Esophagus muscularis mucosa (tissue), 4 donors: ENCODE data around the gene BPIFB2. TPM values are rescaled to one million over a fixed set of nuclear protein-coding genes. Genes with fewer than 3 reads are reported as not detected.

ENCODE experiments used
- DNase-seq: peaks from one replicate; pipeline ENCODE4 v3.0.0-alpha.2; 2017; ENCODE audit errors: extremely low spot score
- H3K27ac ChIP-seq, 4 donors: fragments of 200-600 bp; sonication (generic); replicated peaks in 1 of 4; 1 replicate in 3 of 4; 2 replicates in 1 of 4; pipeline ENCODE4 v1.5.1; 2016 to 2019; ENCODE audit warnings: mild to moderate bottlenecking in 1 of 4
- H3K27me3 ChIP-seq, 4 donors: fragments of 200-600 bp; sonication (generic); one replicate each; pipeline versions ENCODE4 v1.5.1 to v1.6.0; 2016 to 2019
- H3K36me3 ChIP-seq, 4 donors: fragments of 200-600 bp; sonication (generic); one replicate each; pipeline ENCODE4 v1.5.1; 2016 to 2019
- H3K4me1 ChIP-seq, 4 donors: fragments of 200-600 bp; sonication (generic); one replicate each; pipeline ENCODE4 v1.5.1; 2016 to 2019
- H3K4me3 ChIP-seq, 4 donors: fragments of 200-600 bp; sonication (generic); 1 replicate in 2 of 4; 2 replicates in 2 of 4; pipeline ENCODE4 v1.5.1; 2016 to 2019; ENCODE audit warnings: mild to moderate bottlenecking in 4 of 4, moderate library complexity in 1 of 4
- H3K9me3 ChIP-seq, 4 donors: fragments of 200-600 bp; sonication (generic); 1 replicate in 3 of 4; 2 replicates in 1 of 4; pipeline ENCODE4 v1.5.1; 2016 to 2019
- EP300 ChIP-seq: sonication (generic); formaldehyde crosslinking; IDR thresholded peaks from one replicate; pipeline ENCODE4 v1.6.1; 2017; ENCODE audit warnings: antibody characterized with exemption
- POLR2A ChIP-seq: fragments of 450-650 bp; IDR thresholded peaks from one replicate; pipeline ENCODE4 v1.6.1; 2017; ENCODE audit warnings: antibody characterized with exemption, moderate library complexity, mild to moderate bottlenecking, low read depth
- POLR2AphosphoS5 ChIP-seq, 2 donors: sonication (generic); formaldehyde crosslinking; IDR thresholded peaks; one replicate each; pipeline ENCODE4 v1.6.1; 2017; ENCODE audit warnings: antibody characterized with exemption in 2 of 2
- WGBS: methylation state at CpG from one replicate; pipeline ENCODE4 v1.1.5; 2018; 5-methylcytosine and 5-hydroxymethylcytosine counted together
- intact Hi-C: fragments of 100-400 bp; cut with DNase I; formaldehyde crosslinking; loops from one replicate; pipeline ENCODE4 v1.15.1; 2023
- total RNA-seq, 4 donors: library from RNA; depleted of rRNA; stranded (reverse); fragments of >200 nt; gene quantifications; one replicate each; pipeline versions ENCODE4 v1.1.0 to v1.2.1, GENCODE V29; 2016
- TF ChIP-seq, protein P1 (sequence below), 3 experiments: fragments of 200-600 bp in 2 of 3; fragments of 450-650 bp in 1 of 3; sonication (generic) in 2 of 3; IDR thresholded peaks; one replicate each; pipeline ENCODE4 v1.5.1; 2017 to 2019; ENCODE audit warnings: antibody characterized with exemption in 3 of 3, mild to moderate bottlenecking in 2 of 3, moderate library complexity in 1 of 3

The BPIFB2 gene
- total RNA-seq, 4 donors from 2014 or later: not detected

DNA sequence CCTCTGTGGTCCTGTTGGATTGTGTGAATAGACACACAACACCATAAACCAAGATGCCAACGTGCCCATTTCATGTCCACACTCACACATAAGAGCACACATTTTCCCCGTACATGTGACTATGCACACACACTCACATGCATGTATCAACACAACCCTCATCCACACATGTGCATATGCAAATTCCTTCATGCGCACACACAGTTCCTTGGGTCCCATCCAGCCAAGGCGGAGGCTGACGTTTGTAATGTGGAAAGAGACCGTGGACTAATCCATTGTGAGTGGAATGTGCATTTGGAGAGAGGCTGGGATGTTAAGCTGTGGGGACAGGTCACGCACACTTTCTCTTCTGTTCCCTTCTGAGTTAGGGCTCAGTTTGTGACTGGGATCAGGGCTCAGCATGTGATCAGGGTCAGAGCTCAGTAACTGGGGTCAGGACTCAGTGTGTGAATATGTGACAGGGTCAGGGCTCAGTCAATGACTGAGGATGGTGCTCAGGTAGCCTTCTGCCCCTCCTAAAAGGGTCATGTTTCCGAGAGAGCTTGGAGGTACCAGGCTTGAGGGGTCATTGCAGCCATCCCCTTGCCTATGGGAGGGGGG is 628 bp upstream of the BPIFB2 start:
- Histone ChIP-seq H3K4me3 (no peak overlapping the region), H3K27ac (no peak overlapping the region), H3K36me3 (no peaks in the 10 kb centered on the region), H3K27me3 (peaks cover 0 to 13% (median 0%) of the 10 kb centered on the region in 4 donors), H3K4me1 (no peaks in the 10 kb centered on the region), H3K9me3 (peaks cover 0 to 9% (median 6%) of the 10 kb centered on the region in 4 donors)
- TF ChIP-seq POLR2A (no peak), EP300 (no peak), POLR2AphosphoS5 (IDR thresholded peaks at IDR 0.05) (no peak)
- TF ChIP-seq, protein P1, sequence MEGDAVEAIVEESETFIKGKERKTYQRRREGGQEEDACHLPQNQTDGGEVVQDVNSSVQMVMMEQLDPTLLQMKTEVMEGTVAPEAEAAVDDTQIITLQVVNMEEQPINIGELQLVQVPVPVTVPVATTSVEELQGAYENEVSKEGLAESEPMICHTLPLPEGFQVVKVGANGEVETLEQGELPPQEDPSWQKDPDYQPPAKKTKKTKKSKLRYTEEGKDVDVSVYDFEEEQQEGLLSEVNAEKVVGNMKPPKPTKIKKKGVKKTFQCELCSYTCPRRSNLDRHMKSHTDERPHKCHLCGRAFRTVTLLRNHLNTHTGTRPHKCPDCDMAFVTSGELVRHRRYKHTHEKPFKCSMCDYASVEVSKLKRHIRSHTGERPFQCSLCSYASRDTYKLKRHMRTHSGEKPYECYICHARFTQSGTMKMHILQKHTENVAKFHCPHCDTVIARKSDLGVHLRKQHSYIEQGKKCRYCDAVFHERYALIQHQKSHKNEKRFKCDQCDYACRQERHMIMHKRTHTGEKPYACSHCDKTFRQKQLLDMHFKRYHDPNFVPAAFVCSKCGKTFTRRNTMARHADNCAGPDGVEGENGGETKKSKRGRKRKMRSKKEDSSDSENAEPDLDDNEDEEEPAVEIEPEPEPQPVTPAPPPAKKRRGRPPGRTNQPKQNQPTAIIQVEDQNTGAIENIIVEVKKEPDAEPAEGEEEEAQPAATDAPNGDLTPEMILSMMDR (IDR thresholded peaks at IDR 0.05): no peak
- no peak for DNase-seq
- 85% methylated on average over 8 of the region's 8 CpGs for WGBS
- intact Hi-C loops: no loop called here

DNA sequence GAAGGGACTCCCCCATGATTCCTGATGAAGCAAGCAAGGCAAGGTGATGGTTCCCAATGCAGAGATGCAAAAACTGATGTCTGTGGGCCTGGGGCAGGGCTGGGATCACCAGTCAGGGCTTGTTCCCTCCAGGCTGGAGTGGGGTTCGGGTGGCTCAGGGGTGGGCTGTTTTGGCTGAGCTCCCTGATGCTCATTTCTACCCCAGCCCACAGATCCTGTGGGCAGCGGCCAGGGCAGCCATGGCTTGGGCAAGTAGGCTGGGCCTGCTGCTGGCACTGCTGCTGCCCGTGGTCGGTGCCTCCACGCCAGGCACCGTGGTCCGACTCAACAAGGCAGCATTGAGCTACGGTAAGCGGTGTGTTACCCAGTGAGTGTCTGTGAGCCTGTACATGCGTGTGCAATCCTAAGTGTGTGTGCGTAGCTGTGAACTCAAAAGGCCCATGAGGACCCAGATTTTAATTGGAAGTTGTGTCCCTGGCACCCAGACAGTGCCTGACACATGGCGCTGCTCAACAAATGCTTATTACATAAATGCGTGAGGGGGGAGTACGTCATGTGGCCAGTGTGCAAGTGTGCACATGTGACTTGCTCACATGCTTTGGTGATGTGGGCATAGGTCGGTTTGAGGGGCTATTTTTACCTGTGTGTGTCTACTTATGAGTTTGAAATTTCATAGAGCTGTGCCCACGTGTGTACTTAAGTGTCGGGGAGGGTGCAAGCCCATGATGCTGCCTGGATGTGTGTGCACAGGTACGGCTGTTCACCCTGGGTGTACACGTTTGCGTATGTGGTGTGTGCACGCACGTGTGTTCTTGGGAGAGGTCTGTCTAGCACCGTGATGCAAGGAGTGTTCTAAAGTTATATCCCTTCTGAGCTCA is 1.1 kb downstream of the BPIFB2 start:
- no peak for DNase-seq
- H3K27ac ChIP-seq: no peak overlapping the region
- intact Hi-C loops: no loop called here
- WGBS: 84% methylated on average over 22 of the region's 23 CpGs
- H3K4me3 ChIP-seq: no peak overlapping the region
- peaks cover 0 to 9% (median 6%) of the 10 kb centered on the region in 4 donors for H3K9me3 ChIP-seq
- TF ChIP-seq POLR2AphosphoS5 (IDR thresholded peaks at IDR 0.05): no peak
- no peak for TF ChIP-seq EP300
- no peak for TF ChIP-seq POLR2A
- TF ChIP-seq, protein P1 (IDR thresholded peaks at IDR 0.05): no peak
- peaks cover 0 to 28% (median 0%) of the 10 kb centered on the region in 4 donors for H3K27me3 ChIP-seq
- no peaks in the 10 kb centered on the region for H3K4me1 ChIP-seq
- H3K36me3 ChIP-seq: no peaks in the 10 kb centered on the region

DNA sequence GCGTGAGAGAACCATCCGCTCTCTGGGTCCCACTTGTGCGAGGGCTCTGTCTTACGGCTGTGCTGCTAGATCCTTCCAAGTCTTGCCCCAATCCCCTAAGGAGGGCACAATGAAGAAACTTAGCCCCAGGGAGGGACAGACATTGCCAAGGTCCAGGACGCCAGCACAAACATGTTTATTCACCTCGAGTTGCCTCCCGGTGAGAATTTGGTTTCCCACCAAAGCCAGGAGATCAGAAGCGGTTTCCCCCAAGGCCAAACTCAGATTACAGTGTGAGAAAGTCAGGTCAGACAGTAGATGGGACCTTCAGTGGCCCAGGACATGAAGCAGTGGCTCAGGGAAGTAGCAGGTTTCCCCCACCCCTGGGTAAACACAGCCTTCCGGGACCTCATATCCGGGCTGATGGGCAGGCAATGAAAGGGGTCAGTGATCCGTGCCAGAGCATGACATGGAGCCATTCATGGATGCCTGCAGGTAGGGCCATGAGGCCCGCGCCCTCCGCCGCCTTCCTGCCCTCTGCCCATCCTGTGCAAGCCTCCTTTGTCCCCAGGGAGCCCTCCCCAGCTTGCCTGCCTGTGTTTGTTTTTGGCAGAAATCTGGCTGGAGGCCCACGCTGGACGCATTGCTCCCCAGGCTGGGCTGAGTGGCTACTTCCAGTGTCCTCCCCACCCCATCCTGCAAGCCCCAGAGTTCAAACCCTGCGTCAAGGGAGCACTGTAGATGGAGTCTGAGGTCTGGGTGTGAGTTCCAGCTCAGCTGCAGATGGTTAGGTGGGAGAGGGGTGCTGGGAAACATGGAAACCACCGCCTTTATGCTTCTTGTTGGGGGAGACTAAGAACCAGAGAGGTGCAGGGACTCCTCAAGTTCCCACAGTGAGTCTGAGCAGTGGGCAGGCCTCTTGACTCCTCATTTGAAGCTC is 2.0 kb downstream of the BPIFB2 start:
- TF ChIP-seq POLR2A: no peak
- no peak for TF ChIP-seq EP300
- TF ChIP-seq, protein P1 (IDR thresholded peaks at IDR 0.05): no peak
- no peak for TF ChIP-seq POLR2AphosphoS5 (IDR thresholded peaks at IDR 0.05)
- H3K27me3 ChIP-seq: peaks cover 0 to 37% (median 0%) of the 10 kb centered on the region in 4 donors
- H3K9me3 ChIP-seq: peaks cover 0 to 9% (median 6%) of the 10 kb centered on the region in 4 donors
- H3K36me3 ChIP-seq: no peaks in the 10 kb centered on the region
- no peak overlapping the region for H3K4me3 ChIP-seq
- intact Hi-C loops: no loop called here
- WGBS: 54% methylated on average over 15 of the region's 19 CpGs
- no peak overlapping the region for H3K27ac ChIP-seq
- no peak for DNase-seq
- H3K4me1 ChIP-seq: no peaks in the 10 kb centered on the region

DNA sequence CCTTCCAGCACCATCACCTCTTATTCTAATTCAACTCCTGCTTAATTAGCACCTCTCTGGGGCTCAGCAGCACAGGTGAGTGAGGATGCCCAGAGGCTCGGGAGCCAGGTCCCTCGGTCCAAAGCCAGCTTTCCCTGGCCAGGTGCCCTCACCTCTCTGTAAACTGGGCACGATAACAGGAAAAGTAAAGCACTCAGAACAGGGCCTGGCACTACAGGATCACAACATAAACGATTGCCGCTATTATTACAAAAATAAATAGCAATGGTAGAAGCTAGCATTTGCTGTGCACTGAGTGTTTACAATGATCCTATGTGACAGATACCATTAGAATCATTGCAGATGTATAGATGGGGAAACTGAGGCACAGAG is 2.6 kb downstream of the BPIFB2 start:
- intact Hi-C loops: no loop called here
- Histone ChIP-seq H3K4me3 (no peak overlapping the region), H3K4me1 (no peaks in the 10 kb centered on the region), H3K27me3 (peaks cover 0 to 43% (median 0%) of the 10 kb centered on the region in 4 donors), H3K27ac (no peak overlapping the region), H3K36me3 (no peaks in the 10 kb centered on the region), H3K9me3 (peaks cover 0 to 7% (median 2%) of the 10 kb centered on the region in 4 donors)
- WGBS: 74% methylated on average over 5 of the region's 5 CpGs
- DNase-seq: no peak
- TF ChIP-seq POLR2A: no peak
- TF ChIP-seq, protein P1 (IDR thresholded peaks at IDR 0.05): no peak
- TF ChIP-seq EP300: no peak
